Measurements from ENCODE around the gene ZBTB47.

DNA sequence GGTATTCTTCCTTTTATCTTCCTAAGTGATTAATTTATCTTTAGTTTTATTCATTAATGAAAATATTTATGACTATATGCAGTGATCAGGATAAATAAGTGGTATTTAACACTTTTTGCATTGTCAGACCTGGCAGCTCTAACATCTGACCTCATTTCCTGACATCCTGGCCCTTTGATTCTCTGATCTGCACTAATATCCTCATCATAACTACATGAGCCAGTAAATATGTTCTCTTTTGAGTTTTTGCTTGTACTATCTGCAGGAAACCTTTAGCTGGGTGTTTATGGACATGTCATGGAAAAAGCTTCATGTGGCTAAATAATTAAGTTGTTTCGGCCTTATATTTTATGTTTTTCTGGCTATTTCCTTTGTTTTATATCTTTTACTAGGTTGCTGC lies 42.5 kb upstream of the ZBTB47 start:
- TF ChIP-seq CTCF (IDR thresholded peaks at IDR 0.05; ENCODE audit: extremely low read depth in 1 of 2, insufficient read depth in 1 of 2, low read depth in 1 of 2, low read length in 2 of 2) (no peak), POLR2AphosphoS5 (IDR thresholded peaks at IDR 0.05; ENCODE audit: insufficient read depth, low read depth, low read length) (no peak), JUN (IDR thresholded peaks at IDR 0.05; ENCODE audit: borderline replicate concordance, insufficient read depth, insufficient read length, low read depth) (no peak)
